ENCODE data around the gene RCAN3. TPM values are rescaled to one million over a fixed set of nuclear protein-coding genes. Genes with fewer than 3 reads are reported as not detected.

RCAN3 gene
- total and polyA plus RNA-seq, 9 of the 15 experiments (the other 6 are each of a cell fraction or from before 2014, with no cell fraction given): 0.10 to 1.4 (median 0.43) TPM

- Histone ChIP-seq H3K4me3 (no peak overlapping the region), H3K9me3 (replicated peaks; ENCODE audit: control insufficient read depth, insufficient read depth, low read depth, low read length) (no peaks in the 10 kb centered on the region), H3K4me1 (replicated peaks in 1 of 2; ENCODE audit: control insufficient read depth in 2 of 2, insufficient read depth in 2 of 2, low read length in 2 of 2) (peaks cover 10 to 12% of the 10 kb centered on the region in 2 experiments; a peak in 4 of 5 replicates), H3K27me3 (ENCODE audit: control insufficient read depth in 2 of 2, insufficient read depth in 2 of 2, low read length in 2 of 2) (peaks cover 56 to 59% of the 10 kb centered on the region in 2 experiments), H3K27ac (ENCODE audit: extremely low read depth, low read depth, low read length) (no peak overlapping the region), H3K79me2 (ENCODE audit: control insufficient read depth, insufficient read depth, low read length) (no peaks in the 10 kb centered on the region), H3K9ac (ENCODE audit: insufficient read depth in 1 of 2, low read depth in 2 of 2, low read length in 2 of 2) (no peak overlapping the region), H3K36me3 (ENCODE audit: control insufficient read depth, insufficient read depth, low read length) (no peaks in the 10 kb centered on the region), H2AFZ (ENCODE audit: low read depth, low read length) (no peak overlapping the region), H4K20me1 (replicated peaks; ENCODE audit: control insufficient read depth, insufficient read depth, low read length) (peaks cover 3% of the 10 kb centered on the region; the same call in 1 of the 2 replicates), H3K9me1 (ENCODE audit: control insufficient read depth, insufficient read depth, low read length) (no peaks in the 10 kb centered on the region), H3K4me2 (ENCODE audit: insufficient read depth, low read length) (no peak overlapping the region)
- no peak for FAIRE-seq
- in situ Hi-C loops (cut with MboI) (no loop called here), intact Hi-C loops (cut with micrococcal nuclease) (no loop called here)
- no peak for DNase-seq (ENCODE audit: extremely low read depth in 1 of 4, low spot score in 3 of 4)
- BruUV-seq (replicated peaks): no TSS peak
- ChIA-PET CTCF (ENCODE audit: low intra/inter-chr PET ratio) (no interaction called here), POLR2A (interaction anchor here (0.7 kb wide), 1 partner anchor 166 kb away, joined by 3 read pairs; no protein-coding TSS in a partner anchor)
- no peak for ATAC-seq
- WGBS (ENCODE audit: insufficient coverage, low coverage, missing lambda C conversion rate): 8% methylated on average over 5 of the region's 5 CpGs
- TF ChIP-seq RCOR1 (IDR thresholded peaks at IDR 0.05; ENCODE audit: borderline replicate concordance in 1 of 2, low read depth in 2 of 2, low read length in 2 of 2): peak in 1 of 2 experiments; percentile 86; a peak in 2 of 4 replicates
- no peak for TF ChIP-seq GTF2F1 (IDR thresholded peaks at IDR 0.05; ENCODE audit: low read depth, low read length)
- TF ChIP-seq LARP7 (IDR thresholded peaks at IDR 0.05): no peak
- no peak for TF ChIP-seq ZNF518B (CRISPR knock-in tag; IDR thresholded peaks at IDR 0.05)
- TF ChIP-seq TOE1 (IDR thresholded peaks at IDR 0.05; ENCODE audit: borderline replicate concordance): no peak
- TF ChIP-seq TOE1 (CRISPR knock-in tag; IDR thresholded peaks at IDR 0.05; ENCODE audit: borderline replicate concordance, low read depth): no peak
- peak; percentile 30; the same call in 1 of the 2 replicates for TF ChIP-seq CBFA2T3 (IDR thresholded peaks at IDR 0.05)
- TF ChIP-seq ELF1 (tag; IDR thresholded peaks at IDR 0.05): peak; percentile 47
- TF ChIP-seq EP300 (IDR thresholded peaks at IDR 0.05; ENCODE audit: low read length): peak; percentile 62; the same call in 1 of the 2 replicates
- TF ChIP-seq ZBTB34 (CRISPR knock-in tag; IDR thresholded peaks at IDR 0.05): no peak
- TF ChIP-seq ZNF436 (CRISPR knock-in tag; IDR thresholded peaks at IDR 0.05): no peak
- TF ChIP-seq HMBOX1 (IDR thresholded peaks at IDR 0.05): no peak
- no peak for TF ChIP-seq E4F1 (CRISPR knock-in tag; IDR thresholded peaks at IDR 0.05; ENCODE audit: borderline replicate concordance)
- TF ChIP-seq HCFC1 (IDR thresholded peaks at IDR 0.05; ENCODE audit: low read depth, low read length): no peak
- TF ChIP-seq SLC30A9 (CRISPR knock-in tag; IDR thresholded peaks at IDR 0.05): no peak
Observed at GRCh38 chr1:24507405-24507804, 4.8 kb downstream of the RCAN3 start.

Data from K562 (cell line).